Liver (tissue), 9 donors: ENCODE results near the gene C15orf39. TPM values are rescaled to one million over a fixed set of nuclear protein-coding genes. Genes with fewer than 3 reads are reported as not detected.

ENCODE experiments used
- DNase-seq: peaks from one replicate; pipeline ENCODE4 v3.0.0-alpha.2; 2017; ENCODE audit warnings: low spot score
- H3K27ac ChIP-seq, 2 donors: one replicate each; pipeline ENCODE4 v1.7.0; 2013; ENCODE audit warnings: inconsistent platforms in 2 of 2, low read length in 2 of 2, control low read depth in 1 of 2, low read depth in 1 of 2, mild to moderate bottlenecking in 1 of 2
- H3K27me3 ChIP-seq, 4 donors: one replicate each; pipeline versions ENCODE4 v1.6.1 to v1.7.0; 2013; ENCODE audit warnings: low read length in 3 of 4, inconsistent platforms in 1 of 4, mild to moderate bottlenecking in 1 of 4, moderate library complexity in 1 of 4; ENCODE audit not compliant: control insufficient read depth in 4 of 4, insufficient read depth in 4 of 4
- H3K36me3 ChIP-seq, 4 donors: one replicate each; pipeline versions ENCODE4 v1.6.1 to v1.7.0; 2013; ENCODE audit warnings: low read length in 3 of 4, mild to moderate bottlenecking in 3 of 4, low read depth in 1 of 4, moderate library complexity in 1 of 4; ENCODE audit not compliant: control insufficient read depth in 4 of 4, insufficient read depth in 3 of 4
- H3K4me1 ChIP-seq, 4 donors: one replicate each; pipeline versions ENCODE4 v1.6.1 to v1.7.0; 2013; ENCODE audit warnings: low read length in 3 of 4, mild to moderate bottlenecking in 3 of 4, moderate library complexity in 1 of 4; ENCODE audit not compliant: control insufficient read depth in 4 of 4, insufficient read depth in 4 of 4
- H3K4me3 ChIP-seq, 3 donors: one replicate each; pipeline versions ENCODE4 v1.6.1 to v1.7.0; 2013; ENCODE audit warnings: low read length in 3 of 3, control low read depth in 1 of 3, low read depth in 1 of 3, mild to moderate bottlenecking in 1 of 3
- H3K9ac ChIP-seq, 2 donors: one replicate each; pipeline ENCODE4 v1.7.0; 2013; ENCODE audit warnings: low read length in 2 of 2, mild to moderate bottlenecking in 2 of 2, moderate library complexity in 2 of 2, control low read depth in 1 of 2, low read depth in 1 of 2
- H3K9me3 ChIP-seq, 4 donors: one replicate each; pipeline versions ENCODE4 v1.6.1 to v1.7.0; 2013; ENCODE audit warnings: low read length in 3 of 4; ENCODE audit not compliant: control insufficient read depth in 4 of 4
- CTCF ChIP-seq: fragments of 150-350 bp; IDR thresholded peaks from 2 replicates; pipeline ENCODE4 v1.5.1; 2017; ENCODE audit warnings: improper control_type of control experiment, low read depth, low read length; ENCODE audit not compliant: missing input control
- EGR1 ChIP-seq, 2 donors: IDR thresholded peaks; 2 replicates each; pipeline ENCODE4 v1.6.1; 2016 to 2018; ENCODE audit warnings: antibody characterized with exemption in 2 of 2, low read depth in 2 of 2
- FOXA1 ChIP-seq: IDR thresholded peaks from 2 replicates; pipeline ENCODE4 v1.6.1; 2016; ENCODE audit warnings: antibody characterized with exemption
- FOXA2 ChIP-seq: IDR thresholded peaks from 2 replicates; pipeline ENCODE4 v1.6.1; 2016; ENCODE audit warnings: antibody characterized with exemption
- GABPA ChIP-seq, 2 donors: IDR thresholded peaks in 1 of 2; conservative IDR thresholded peaks in 1 of 2; 2 replicates each; pipeline ENCODE4 v1.6.1; 2016; ENCODE audit warnings: antibody characterized with exemption in 2 of 2, mild to moderate bottlenecking in 1 of 2, moderate library complexity in 1 of 2
- HNF4A ChIP-seq, 2 donors: conservative IDR thresholded peaks; 2 replicates each; pipeline ENCODE4 v1.6.1; 2016; ENCODE audit warnings: antibody characterized with exemption in 2 of 2, mild to moderate bottlenecking in 2 of 2
- HNF4G ChIP-seq: IDR thresholded peaks from 2 replicates; pipeline ENCODE4 v1.6.1; 2016; ENCODE audit warnings: antibody characterized with exemption
- JUND ChIP-seq, 2 donors: IDR thresholded peaks; 2 replicates each; pipeline ENCODE4 v1.6.1; 2016; ENCODE audit warnings: antibody characterized with exemption in 2 of 2
- NR2F2 ChIP-seq: IDR thresholded peaks from 2 replicates; pipeline ENCODE4 v1.6.1; 2016; ENCODE audit warnings: antibody characterized with exemption
- RAD21 ChIP-seq, 2 donors: IDR thresholded peaks; 2 replicates each; pipeline ENCODE4 v1.6.1; 2016; ENCODE audit warnings: antibody characterized with exemption in 2 of 2, mild to moderate bottlenecking in 2 of 2
- RXRA ChIP-seq, 2 donors: IDR thresholded peaks; 2 replicates each; pipeline ENCODE4 v1.6.1; 2017 to 2018; ENCODE audit warnings: antibody characterized with exemption in 2 of 2, mild to moderate bottlenecking in 1 of 2
- SP1 ChIP-seq: IDR thresholded peaks from 2 replicates; pipeline ENCODE4 v1.6.1; 2018; ENCODE audit warnings: antibody characterized with exemption, mild to moderate bottlenecking
- TAF1 ChIP-seq: conservative IDR thresholded peaks from 2 replicates; pipeline ENCODE4 v1.6.1; 2016; ENCODE audit warnings: antibody characterized with exemption, mild to moderate bottlenecking
- YY1 ChIP-seq: IDR thresholded peaks from 2 replicates; pipeline ENCODE4 v1.6.1; 2016; ENCODE audit warnings: antibody characterized with exemption, mild to moderate bottlenecking
- WGBS: extraction: QIAGEN DNeasy Blood & Tissue Kit; methylation state at CpG from one replicate; pipeline ENCODE4 v1.1.7; 2013; 5-methylcytosine and 5-hydroxymethylcytosine counted together
- polyA plus RNA-seq, 2 donors: library from polyadenylated mRNA; stranded (reverse) in 1 of 2; unstranded in 1 of 2; fragments of 200-250 nt in 1 of 2; fragments of >200 nt in 1 of 2; fragmentation: Nextera tagmentation in 1 of 2; extraction: Ambion mirVana in 1 of 2; gene quantifications; one replicate each; pipeline versions ENCODE4 v1.2.1 to v1.2.3, GENCODE V29; 2013 to 2015
- total RNA-seq, 2 donors: library from RNA; depleted of rRNA; stranded (reverse); fragments of >200 nt; gene quantifications; one replicate each; pipeline ENCODE4 v1.2.3, GENCODE V29; 2014
- TF ChIP-seq, protein P1 (sequence below): IDR thresholded peaks from 2 replicates; pipeline ENCODE4 v1.6.1; 2016; ENCODE audit warnings: antibody characterized with exemption
- TF ChIP-seq, protein P2 (sequence below): IDR thresholded peaks from 2 replicates; pipeline ENCODE4 v1.6.1; 2016; ENCODE audit warnings: antibody characterized with exemption
- TF ChIP-seq, protein P3 (sequence below): IDR thresholded peaks from 2 replicates; pipeline ENCODE4 v1.6.1; 2016; ENCODE audit warnings: antibody characterized with exemption, mild to moderate bottlenecking
- TF ChIP-seq, protein P4 (sequence below): IDR thresholded peaks from 2 replicates; pipeline ENCODE4 v1.6.1; 2016; ENCODE audit warnings: antibody characterized with exemption
- donor health status: healthy.
- donor health status: healthy.
- donor health status: healthy.
- donor health status: healthy.
- donor health status: healthy.

C15orf39 gene
- total and polyA plus RNA-seq, 4 donors, result 1.2 to 4.0 (median 3.0) TPM

DNA sequence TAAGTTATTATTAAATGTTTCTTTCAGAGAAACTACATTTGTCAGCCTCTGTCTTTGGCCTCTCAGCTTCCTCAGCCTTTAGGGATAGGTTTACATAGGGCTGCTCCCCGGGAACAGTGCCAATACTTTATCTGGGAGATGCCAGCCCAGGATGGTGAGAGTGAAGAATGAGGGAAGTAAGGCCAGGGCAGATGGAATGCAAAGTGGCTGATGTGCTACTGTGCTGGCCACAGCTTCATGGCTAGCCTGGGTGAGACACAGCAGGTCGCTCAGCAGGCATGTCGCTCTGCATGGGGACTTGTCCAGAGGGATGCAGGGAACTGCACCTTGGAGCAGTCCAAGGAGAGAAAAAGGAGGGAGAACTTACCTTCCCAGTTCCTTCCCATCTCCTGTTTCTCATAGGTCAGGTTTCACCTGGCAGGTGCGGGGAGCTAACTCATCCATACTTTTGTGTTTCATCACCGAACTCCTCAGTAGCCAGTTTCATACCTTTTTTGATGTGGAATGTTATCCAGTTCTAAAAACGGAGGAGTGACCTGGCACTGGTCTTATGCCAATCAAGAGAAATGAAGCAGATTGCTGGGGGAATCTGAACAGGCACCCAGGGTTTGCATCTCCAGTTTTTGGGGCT is 30.9 kb upstream of the C15orf39 start:
- no peak for TF ChIP-seq JUND (IDR thresholded peaks at IDR 0.05)
- no peak for TF ChIP-seq EGR1 (IDR thresholded peaks at IDR 0.05; ENCODE audit: low read depth in 2 of 2)
- no peak for TF ChIP-seq FOXA2
- TF ChIP-seq TAF1, result no peak
- no peak for TF ChIP-seq FOXA1
- no peak for TF ChIP-seq HNF4G
- Histone ChIP-seq H3K27me3 (no peaks in the 10 kb centered on the region), H3K27ac (no peak overlapping the region), H3K9ac (no peak overlapping the region), H3K4me1 (no peaks in the 10 kb centered on the region), H3K36me3 (no peaks in the 10 kb centered on the region), H3K9me3 (peaks cover 0 to 2% (median 0%) of the 10 kb centered on the region in 4 donors), H3K4me3 (no peak overlapping the region)
- no peak for DNase-seq
- WGBS, result 88% methylated on average over 6 of the region's 6 CpGs

DNA sequence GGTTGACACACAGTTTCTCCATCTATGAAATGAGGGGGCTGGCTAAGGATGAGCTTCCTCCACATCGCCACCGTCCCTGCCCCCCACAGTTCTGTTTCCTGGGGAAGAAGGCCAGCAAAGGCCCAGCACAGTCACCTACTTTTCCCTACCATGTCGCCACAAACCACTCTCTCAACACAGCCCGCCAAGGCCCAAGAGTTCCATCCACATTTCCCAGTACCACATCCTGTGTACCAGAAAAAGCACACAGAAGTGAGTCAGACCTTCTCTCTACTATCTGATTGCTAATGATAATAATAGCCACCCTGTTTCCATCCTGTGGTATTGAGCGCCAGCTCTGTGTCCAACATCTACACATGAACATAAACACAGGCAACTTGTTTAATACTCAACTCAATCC is 30.3 kb upstream of the C15orf39 start:
- H3K27me3 ChIP-seq, result no peaks in the 10 kb centered on the region
- peaks cover 0 to 2% (median 0%) of the 10 kb centered on the region in 4 donors for H3K9me3 ChIP-seq
- H3K4me3 ChIP-seq, result no peak overlapping the region
- H3K9ac ChIP-seq, result no peak overlapping the region
- no peaks in the 10 kb centered on the region for H3K36me3 ChIP-seq
- TF ChIP-seq, protein P1, sequence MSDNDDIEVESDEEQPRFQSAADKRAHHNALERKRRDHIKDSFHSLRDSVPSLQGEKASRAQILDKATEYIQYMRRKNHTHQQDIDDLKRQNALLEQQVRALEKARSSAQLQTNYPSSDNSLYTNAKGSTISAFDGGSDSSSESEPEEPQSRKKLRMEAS, result no peak
- TF ChIP-seq EGR1 (IDR thresholded peaks at IDR 0.05; ENCODE audit: low read depth in 2 of 2) (no peak), JUND (IDR thresholded peaks at IDR 0.05) (no peak), GABPA (IDR thresholded peaks at IDR 0.05 in 1 of 2, conservative IDR thresholded peaks at IDR 0.05 in 1 of 2) (no peak), RXRA (IDR thresholded peaks at IDR 0.05) (no peak), HNF4G (no peak), RAD21 (IDR thresholded peaks at IDR 0.05) (no peak), HNF4A (conservative IDR thresholded peaks at IDR 0.05) (no peak), CTCF (no peak), YY1 (no peak), FOXA1 (no peak)
- no peak overlapping the region for H3K27ac ChIP-seq
- WGBS, result 73% methylated on average over 5 of the region's 5 CpGs
- no peak for DNase-seq
- no peaks in the 10 kb centered on the region for H3K4me1 ChIP-seq

GRCh38 chr15:75172284-75172820 is 29.3 kb upstream of the C15orf39 start:
- 93% methylated on average over 6 of the region's 6 CpGs for WGBS
- no peak for DNase-seq
- TF ChIP-seq JUND (IDR thresholded peaks at IDR 0.05) (no peak), FOXA2 (no peak), SP1 (no peak), TAF1 (no peak), EGR1 (IDR thresholded peaks at IDR 0.05; ENCODE audit: low read depth in 2 of 2) (no peak), RAD21 (IDR thresholded peaks at IDR 0.05) (no peak), RXRA (IDR thresholded peaks at IDR 0.05) (no peak), FOXA1 (no peak), NR2F2 (no peak)
- TF ChIP-seq, protein P2, sequence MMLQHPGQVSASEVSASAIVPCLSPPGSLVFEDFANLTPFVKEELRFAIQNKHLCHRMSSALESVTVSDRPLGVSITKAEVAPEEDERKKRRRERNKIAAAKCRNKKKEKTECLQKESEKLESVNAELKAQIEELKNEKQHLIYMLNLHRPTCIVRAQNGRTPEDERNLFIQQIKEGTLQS, result no peak
- TF ChIP-seq, protein P3, sequence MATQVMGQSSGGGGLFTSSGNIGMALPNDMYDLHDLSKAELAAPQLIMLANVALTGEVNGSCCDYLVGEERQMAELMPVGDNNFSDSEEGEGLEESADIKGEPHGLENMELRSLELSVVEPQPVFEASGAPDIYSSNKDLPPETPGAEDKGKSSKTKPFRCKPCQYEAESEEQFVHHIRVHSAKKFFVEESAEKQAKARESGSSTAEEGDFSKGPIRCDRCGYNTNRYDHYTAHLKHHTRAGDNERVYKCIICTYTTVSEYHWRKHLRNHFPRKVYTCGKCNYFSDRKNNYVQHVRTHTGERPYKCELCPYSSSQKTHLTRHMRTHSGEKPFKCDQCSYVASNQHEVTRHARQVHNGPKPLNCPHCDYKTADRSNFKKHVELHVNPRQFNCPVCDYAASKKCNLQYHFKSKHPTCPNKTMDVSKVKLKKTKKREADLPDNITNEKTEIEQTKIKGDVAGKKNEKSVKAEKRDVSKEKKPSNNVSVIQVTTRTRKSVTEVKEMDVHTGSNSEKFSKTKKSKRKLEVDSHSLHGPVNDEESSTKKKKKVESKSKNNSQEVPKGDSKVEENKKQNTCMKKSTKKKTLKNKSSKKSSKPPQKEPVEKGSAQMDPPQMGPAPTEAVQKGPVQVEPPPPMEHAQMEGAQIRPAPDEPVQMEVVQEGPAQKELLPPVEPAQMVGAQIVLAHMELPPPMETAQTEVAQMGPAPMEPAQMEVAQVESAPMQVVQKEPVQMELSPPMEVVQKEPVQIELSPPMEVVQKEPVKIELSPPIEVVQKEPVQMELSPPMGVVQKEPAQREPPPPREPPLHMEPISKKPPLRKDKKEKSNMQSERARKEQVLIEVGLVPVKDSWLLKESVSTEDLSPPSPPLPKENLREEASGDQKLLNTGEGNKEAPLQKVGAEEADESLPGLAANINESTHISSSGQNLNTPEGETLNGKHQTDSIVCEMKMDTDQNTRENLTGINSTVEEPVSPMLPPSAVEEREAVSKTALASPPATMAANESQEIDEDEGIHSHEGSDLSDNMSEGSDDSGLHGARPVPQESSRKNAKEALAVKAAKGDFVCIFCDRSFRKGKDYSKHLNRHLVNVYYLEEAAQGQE, result no peak
- TF ChIP-seq, protein P4, sequence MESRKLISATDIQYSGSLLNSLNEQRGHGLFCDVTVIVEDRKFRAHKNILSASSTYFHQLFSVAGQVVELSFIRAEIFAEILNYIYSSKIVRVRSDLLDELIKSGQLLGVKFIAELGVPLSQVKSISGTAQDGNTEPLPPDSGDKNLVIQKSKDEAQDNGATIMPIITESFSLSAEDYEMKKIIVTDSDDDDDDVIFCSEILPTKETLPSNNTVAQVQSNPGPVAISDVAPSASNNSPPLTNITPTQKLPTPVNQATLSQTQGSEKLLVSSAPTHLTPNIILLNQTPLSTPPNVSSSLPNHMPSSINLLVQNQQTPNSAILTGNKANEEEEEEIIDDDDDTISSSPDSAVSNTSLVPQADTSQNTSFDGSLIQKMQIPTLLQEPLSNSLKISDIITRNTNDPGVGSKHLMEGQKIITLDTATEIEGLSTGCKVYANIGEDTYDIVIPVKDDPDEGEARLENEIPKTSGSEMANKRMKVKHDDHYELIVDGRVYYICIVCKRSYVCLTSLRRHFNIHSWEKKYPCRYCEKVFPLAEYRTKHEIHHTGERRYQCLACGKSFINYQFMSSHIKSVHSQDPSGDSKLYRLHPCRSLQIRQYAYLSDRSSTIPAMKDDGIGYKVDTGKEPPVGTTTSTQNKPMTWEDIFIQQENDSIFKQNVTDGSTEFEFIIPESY, result no peak

More at GRCh38 chr15:75172284-75172820, 29.3 kb upstream of the C15orf39 start:
- Histone ChIP-seq H3K9me3 (peaks cover 0 to 2% (median 0%) of the 10 kb centered on the region in 4 donors), H3K9ac (no peak overlapping the region), H3K4me1 (no peaks in the 10 kb centered on the region), H3K27me3 (no peaks in the 10 kb centered on the region), H3K27ac (no peak overlapping the region), H3K4me3 (no peak overlapping the region), H3K36me3 (no peaks in the 10 kb centered on the region)
